GM21360 (cell line): Measurements from ENCODE around the gene FNDC3B.

ENCODE experiments used
- ATAC-seq: cut with Tn5 transposase; IDR thresholded peaks from one replicate; pipeline ENCODE4 v1.9.1; 2021; ENCODE audit warnings: mild to moderate bottlenecking, moderate library complexity; ENCODE audit not compliant: unreplicated experiment

FNDC3B gene

DNA sequence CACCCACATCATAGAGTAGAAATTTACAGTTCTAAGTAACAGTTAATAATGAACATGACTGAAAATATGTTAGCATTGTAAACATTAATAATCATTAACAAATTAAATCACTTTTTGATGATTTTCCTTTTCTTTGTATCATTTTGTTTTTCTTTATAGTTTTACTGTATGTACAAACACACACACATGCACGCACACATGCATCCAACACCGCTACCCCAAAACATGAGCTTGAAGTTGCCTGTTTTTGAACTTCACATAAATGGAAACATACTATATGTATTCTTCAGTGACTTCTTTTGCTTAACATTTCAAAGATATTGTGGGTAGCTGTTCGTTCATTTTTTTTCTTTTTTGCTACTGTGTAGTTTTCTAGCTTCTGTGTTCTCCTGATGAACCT is 123.9 kb downstream of the FNDC3B start:
- ATAC-seq: no peak

DNA sequence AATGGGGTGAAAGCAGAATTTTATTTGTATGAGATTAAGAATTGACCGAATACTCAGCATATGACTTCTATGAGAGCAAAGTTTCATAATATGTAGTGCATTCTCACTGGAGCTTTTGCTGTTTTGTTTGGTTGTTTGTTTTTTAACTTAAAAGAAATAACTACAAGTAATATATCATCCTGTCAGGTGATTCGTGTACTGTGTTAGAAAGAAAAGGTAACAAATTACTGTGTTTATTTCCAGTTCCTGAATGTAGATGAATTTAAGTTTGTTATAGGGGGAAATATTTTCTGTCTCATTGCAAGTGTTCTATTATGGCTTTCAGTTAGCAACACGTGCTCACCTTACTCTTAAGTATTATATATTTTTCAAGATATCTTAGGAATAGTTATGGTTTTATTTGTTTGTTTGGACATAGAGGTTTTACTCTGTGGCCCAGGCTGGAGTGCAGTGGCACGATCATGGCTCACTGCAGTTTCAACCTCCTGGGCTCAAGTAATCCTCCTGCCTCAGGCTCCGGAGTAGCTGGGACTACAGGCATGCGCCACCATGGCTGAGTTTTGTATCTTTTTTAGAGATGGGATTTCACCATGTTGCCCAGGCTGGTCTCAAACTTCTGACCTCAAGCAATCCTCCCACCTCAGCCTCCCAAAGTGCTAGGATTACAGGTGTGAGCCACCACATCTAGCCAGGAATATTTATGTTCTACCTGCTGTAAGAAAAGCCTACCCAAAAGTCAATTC is 125.4 kb downstream of the FNDC3B start:
- ATAC-seq: no peak

DNA sequence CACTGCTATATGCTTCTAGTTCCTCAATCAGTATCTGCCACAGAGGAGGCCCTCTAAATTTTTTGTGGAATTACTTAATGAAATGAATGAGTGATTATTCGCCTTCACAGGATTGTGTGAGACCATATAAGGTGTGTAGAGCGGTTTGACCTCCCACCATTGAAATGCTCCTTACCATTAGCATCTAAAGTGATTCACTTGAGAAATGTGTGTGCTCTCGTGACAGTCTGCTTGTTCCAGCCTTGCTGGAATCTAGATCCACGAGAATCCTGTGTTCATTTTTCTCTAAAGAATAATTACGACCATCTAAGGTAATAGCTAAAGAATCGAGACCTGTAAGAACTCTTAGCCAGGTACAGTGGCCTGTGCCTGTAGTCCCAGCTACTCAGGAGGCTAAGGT is 126.9 kb downstream of the FNDC3B start:
- ATAC-seq: no peak

DNA sequence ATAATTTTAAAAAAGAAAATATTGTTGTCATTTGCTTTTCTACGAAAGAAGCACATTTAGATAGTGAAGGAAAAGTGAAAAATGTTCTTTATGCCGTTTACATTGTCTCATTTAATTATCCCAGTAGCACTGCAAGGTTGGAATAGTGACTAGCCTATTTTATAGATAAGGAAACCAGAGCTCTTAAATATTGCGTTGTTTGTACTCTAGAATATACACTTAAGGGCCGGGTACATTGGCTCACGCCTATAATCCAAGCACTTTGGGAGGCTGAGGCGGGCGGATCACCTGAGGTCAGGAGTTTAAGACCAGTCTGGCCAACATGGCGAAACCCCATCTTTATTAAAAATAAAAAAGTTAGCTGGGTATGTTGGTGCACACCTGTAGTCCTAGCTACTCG is 127.5 kb downstream of the FNDC3B start:
- no peak for ATAC-seq

DNA sequence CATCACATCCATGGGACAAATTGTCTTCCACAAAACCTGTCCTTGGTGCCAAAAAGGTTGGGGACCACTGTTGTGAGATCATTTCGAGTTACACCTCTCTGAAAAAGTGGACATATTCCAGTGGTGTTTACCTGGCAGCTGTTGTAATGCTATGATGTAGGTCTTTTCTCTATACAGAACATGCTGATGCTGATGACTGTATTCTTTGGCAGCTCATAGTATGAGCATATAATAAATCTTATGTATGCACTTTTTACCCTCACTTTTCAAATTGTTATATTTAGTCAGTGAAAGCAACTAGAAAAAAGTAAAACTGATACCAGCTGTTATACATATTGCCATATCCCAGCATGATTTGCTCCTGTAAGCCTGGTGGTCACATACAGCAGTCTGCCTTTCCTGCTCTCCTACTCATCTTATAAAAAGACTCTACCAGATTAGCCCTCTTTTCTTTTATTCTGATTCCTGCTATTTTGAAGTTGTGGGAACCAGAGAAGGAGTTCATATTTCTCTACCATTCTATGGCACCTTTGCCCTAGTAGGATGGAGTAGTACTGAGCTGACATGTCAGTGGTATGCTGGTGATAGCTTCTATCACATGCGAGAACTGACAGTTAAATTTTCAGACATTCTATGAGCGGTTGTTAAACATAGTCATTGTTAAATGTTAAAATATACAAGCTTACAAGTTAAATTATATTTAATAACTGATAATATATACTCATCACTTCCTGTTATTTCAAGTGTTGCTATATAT is 128.7 kb downstream of the FNDC3B start:
- no peak for ATAC-seq

DNA sequence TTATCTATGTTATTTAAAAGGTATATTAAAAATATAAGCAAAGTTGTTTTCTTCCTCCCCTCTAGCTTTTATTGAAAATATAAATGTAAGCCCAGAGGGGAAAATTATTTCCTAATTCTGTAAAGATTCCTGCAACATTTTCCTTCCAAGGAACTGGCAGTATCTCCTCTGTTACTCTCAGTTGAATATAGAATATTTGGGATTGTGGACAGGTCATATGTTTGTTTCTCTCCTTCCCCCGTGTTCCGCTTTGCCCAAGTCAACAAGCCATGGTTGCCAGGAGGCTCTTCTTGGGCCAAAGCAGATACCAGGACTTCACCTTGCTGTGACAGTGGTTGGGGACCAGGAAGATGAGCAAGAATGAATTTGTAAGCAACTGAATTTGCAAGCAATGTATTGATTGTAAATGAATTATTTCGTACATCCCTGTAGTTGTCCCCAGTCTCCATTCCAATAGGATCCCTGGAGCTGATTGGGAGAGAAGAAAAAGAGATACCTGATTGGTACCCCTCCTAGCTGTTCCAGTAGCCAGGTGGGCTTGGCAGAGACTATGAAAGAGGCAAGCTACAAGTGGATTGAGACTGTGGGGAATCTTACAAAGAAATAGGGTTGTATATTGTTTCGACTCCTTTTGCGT is 130.8 kb downstream of the FNDC3B start:
- no peak for ATAC-seq

DNA sequence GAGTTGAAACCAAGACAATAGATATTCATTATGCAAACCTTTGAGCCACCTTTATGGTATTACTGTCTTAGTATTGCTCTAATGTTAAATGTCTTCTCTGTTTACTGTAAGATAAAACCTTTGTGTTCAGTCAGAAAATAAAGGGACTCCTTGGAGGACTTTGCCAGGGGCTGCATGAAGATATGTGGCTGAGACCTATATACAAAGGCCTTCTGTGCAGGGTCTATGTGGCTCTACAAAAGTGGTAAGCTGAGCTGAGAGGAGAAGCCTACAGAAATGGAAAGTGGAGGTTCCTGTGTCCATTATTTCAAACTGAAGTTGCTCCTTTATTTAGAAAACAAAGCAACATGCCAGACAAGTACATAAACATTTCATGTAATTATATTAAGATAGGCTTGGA is 131.5 kb downstream of the FNDC3B start:
- no peak for ATAC-seq

DNA sequence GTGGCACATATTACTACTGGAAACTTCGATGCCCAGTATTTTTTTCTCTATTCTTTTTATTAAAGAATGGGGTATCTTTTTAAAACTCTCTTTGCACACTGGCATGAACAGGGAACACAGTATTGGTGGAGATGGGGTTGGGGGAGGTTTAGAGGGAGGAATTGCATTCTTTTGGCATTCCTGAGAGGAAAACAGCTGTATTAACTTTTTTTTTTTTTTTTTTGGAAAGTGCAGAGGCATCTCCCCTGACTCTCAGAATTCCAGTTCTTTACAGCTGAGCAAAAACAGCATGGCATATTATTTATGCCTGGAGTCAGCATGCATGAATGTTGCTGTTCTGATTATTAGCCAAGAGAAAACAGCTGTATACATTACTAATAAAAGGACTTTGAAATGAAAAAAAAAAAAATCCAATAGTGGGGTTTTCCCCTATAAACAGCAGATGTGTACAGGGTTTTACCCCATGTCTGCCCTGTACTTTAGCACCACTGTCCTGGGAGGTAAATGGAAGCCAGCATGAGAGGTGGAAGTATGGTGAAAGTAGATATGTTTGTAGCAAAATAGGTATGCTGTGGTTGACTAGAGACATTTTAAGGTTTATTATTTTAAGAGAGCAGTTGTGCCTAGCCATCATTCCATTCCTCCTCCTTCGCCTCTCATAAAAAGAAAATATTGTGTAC is 132.2 kb downstream of the FNDC3B start:
- ATAC-seq: no peak

DNA sequence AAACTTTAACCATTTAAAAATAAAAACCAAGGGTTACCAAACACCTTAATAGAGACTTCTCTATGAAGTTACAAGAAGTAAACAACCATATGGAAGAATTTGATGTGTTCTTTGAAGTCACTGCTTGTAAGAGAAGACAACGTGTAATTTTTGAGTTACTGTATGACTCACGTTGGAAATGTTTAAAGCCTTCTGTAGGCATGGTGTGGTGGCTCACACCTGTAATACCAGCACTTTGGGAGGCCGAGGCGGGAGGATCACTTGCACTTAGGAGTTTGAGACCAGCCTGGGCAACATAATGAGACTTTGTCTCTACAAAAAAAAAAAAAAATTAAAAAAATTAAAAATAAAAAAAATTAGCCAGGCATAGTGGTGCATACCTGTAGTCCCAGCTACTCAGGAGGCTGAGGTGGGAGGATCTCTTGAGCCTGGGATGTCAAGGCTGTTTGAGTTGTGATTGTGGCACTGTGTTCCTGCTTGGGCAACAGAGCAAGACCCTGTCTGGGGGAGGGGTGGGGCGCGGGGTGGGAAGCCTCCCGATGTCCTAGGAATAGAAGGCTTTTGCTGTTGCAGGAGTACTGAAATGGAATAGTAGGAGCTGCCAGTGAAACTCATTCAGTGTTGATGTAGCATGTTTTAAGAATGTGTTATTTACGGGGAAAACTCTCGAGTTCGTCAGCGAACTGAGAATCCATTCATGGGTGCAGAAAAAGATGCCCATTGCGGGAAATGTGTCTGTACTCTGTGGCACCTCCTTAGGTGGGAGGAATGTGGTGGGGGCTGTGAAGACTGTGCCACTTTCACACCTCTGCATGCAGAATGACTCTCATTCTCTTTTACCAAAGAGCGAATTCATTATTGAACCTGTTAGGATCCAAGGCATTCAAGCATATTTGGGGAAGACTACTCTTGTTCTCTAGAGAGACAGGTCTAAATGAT is 134.2 kb downstream of the FNDC3B start:
- ATAC-seq: no peak

DNA sequence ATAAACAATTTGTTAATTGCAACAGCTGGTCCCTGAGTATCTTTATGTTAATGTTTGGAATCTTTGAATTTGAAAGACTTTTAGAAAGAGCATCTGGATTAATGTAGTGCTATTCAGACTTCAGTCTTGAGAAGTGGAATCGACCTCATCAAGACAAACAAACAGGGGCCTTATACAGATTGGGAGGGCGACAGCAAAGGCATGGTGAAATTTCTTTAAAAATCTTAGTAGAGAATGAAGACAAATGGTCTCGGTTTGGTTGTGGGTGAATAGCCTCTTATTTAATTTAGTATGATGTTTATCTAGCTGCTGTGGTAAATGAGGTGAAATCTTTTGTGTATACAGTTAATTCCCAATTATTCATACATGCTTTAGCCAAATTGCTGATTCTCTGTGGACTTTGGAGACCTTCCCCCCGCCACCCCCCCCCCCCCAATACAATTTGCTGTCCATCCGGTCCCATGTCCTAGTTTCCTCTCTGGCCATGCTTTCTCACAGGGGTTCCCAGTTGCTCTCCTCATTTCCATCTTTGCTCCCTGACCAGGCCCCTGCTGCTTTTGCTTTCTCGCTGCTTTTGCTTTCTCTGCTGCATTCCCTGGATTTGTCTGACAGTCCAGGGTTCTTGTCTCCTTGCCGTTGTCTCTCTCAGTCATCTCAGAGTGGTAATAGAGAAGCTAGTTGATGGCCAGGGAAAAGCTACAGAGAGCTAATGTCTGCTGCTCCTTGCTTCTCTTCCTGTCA is 135.3 kb downstream of the FNDC3B start:
- ATAC-seq: no peak

DNA sequence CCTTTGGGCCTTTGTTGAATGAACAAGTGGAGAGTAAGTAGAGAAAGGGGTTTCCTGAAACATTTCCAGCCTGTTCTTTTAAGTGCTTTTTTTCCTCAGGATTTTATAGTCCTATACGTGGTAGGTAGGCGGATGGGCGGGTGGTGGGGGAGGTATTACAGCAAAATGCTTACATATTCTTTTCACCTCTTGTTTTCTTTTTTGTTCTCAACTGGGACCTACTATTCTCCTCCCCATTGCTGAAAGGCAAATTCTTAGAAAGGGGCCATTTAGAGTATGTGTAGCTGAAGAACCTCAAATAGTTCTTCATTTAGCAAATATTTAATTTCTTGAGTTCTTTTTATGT is 135.8 kb downstream of the FNDC3B start:
- ATAC-seq: no peak

DNA sequence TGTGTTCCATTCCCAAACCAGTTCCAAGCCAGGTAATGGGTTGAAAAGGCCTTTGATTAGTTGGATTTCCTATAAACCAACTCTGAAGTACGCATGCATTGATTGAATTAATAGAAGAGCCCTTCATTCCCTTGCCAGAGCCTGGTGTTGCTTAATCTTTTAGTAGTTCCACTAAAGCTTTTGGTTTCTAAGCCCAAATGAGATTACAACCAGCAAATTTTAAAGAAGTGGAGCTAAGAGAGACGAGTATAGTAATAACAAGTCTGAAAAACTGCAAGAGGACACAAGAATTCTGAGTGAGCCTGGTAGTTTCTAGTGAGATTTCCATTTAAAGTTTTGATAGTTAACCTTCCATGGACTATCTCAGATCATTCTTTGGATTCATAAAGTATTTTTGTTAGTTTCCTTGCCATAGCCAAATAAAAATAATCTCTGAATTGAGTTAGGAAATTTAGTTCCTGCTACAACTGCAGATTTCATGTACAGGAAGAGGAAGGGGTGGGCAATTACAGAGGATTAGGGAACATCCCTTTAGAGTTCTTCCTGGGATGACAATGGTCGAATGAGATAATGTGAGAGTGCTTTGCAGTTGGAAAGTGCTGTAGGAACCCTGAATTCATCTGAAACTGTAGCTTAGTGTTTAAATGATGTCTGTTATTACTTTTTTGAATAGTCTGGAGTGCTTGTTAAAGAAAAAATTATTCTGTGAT is 136.8 kb downstream of the FNDC3B start:
- no peak for ATAC-seq

DNA sequence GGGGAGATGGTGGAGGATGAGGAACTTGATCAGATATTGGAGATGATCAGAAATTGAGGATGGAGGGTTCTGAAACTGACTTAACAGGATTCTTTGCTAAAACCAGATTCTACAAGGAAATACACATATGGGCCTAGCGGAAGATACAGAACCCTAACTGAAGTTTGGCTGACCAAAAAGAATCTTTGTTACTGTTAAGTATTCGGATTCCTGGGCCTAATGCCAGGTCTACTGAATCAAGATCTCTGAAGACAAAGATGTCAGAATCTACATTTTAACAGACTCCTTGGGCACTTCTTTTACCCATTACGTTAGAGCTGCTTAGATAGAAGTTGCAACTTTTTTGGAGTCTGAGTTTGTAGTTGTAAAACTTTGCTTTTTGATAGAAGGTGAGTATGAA is 137.7 kb downstream of the FNDC3B start:
- no peak for ATAC-seq

DNA sequence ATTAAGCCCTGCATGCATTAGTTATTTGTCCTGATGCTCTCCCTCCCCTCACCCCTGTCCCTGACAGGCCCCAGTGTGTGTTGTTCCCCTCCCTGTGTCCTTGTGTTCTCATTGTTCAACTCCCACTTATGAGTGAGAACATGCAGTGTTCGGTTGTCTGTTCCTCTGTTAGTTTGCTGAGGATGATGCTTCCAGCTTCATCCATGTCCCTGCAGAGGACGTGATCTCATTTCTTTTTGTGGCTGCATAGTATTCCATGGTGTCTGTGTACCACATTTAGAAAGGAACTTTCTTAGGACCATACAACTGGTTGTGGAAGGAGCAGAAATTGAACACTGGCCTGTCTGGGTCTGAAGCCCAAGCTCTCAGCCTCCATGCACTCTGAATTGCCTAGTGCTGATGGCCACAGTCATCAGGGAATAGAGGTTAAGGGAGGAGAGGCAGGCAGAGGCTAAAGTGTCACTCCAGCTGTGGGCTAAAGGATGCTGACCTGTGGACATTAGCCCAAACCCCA is 138.5 kb downstream of the FNDC3B start:
- ATAC-seq: no peak

DNA sequence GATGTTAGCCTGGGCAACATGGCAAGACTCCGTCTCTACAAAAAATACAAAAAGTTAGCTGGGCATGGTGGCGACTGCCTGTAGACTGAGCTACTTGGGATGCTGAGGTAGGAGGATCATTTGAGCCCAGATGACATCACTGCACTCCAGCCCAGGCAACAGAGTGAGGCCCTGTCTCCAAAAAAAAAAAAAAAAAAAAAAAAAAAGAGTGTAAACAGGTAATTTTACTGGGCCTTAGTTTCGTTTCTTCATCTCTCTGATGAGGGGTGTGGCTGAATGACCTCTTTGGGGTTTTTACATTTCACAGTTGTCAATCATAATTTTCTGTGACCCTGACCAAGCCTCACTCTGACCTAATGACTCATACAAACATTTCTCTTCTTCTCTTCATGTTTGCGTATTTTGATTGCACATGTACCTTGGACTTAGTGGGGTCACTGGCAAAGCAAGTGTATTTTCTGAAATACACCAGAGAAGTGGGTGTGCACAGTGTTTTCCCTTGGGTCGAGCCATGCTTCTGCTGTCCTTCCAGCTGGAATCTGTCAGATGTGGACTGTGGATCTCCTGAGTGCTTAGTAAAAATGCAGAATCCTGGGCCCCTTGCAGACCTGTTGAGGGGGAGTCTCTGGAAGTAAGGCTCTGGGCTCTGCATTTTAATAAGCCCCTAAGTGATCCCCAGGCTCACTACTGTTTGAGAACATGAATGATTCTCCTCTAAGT is 140.5 kb downstream of the FNDC3B start:
- no peak for ATAC-seq

DNA sequence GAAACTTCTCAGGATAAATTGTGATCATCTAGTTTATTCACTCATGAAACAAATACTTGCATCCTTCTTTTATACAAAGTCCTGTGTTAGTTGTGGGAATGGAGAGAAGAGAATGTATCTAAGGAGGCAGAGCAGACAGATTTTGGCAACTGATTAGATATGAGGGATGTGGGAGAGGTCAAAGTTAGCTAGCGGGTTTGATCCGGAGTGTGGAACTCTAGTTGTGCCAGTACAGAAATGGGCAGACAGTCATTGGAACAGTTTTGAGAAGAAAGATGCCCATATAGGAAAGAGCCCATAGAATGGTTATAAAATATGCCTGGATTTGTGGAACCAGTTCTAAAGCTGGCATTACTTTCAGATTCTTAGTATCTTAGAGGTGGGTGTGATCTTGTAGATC is 141.1 kb downstream of the FNDC3B start:
- no peak for ATAC-seq

DNA sequence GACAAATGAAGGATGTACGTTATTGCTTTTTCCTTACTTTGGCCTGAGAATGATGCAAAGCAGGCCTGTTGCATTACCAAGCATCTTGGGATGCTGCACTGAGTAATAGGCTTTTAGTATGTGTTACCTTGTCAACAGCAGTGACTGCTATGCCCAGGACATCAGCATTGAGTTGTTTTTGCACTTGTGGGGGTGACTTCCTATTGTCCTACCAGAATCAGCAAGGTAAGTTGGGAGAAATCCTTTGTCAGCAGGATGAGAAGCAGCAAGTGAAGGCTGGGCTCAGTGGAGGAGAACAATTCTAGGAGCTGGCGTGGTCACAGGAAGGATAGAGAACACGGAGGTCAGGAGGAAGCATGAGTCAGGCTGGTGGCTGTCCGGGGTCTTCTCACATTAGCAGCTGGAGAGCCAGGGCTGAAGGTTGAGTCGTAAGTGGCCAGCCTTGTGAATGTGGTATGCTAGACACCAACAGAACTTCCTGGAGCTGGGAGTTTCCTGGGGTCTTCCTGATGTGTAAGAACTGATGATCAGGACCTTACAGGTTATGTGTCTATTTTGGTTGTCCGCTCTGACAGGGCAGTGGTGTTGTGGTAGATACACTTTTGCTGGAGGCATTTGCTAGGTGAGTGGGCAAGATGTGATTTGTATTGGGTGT is 142.7 kb downstream of the FNDC3B start:
- no peak for ATAC-seq

DNA sequence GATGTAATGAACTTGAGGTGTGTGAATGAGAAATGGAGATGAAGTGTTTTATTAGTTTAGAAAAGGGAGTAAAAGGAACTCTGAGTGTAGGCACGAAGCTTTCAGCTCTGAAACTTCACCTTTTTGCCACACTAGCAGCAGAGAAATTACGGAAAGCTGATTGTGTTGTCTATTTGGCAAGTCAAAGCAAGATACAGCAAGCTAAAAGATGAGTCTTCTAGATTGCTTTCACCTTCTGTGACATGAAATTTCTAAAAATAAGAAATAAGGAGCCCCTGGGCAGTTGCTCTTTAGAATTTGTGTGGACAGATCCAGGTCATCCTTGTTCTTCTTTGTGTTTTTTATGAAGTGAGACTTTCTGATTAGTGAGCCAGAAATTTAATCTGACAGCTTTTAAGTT is 143.4 kb downstream of the FNDC3B start:
- ATAC-seq: no peak
